IPS-11a (cell line): Measurements from ENCODE around the gene ANKZF1.
"Not testable (repeated sequence)": the region's sequence is repeated elsewhere in the genome, so short reads cannot be mapped to it uniquely, and the experiment has no call there.

Experiments used
- H3K4me3 ChIP-seq: one replicate; pipeline ENCODE4 v1.5.1; 2013; ENCODE audit warnings: low read depth, low read length, control low read depth

Gene ANKZF1, protein sequence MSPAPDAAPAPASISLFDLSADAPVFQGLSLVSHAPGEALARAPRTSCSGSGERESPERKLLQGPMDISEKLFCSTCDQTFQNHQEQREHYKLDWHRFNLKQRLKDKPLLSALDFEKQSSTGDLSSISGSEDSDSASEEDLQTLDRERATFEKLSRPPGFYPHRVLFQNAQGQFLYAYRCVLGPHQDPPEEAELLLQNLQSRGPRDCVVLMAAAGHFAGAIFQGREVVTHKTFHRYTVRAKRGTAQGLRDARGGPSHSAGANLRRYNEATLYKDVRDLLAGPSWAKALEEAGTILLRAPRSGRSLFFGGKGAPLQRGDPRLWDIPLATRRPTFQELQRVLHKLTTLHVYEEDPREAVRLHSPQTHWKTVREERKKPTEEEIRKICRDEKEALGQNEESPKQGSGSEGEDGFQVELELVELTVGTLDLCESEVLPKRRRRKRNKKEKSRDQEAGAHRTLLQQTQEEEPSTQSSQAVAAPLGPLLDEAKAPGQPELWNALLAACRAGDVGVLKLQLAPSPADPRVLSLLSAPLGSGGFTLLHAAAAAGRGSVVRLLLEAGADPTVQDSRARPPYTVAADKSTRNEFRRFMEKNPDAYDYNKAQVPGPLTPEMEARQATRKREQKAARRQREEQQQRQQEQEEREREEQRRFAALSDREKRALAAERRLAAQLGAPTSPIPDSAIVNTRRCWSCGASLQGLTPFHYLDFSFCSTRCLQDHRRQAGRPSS

GRCh38 chr2:219229305-219230058 is at the start of gene ANKZF1, which contains the start of gene ATG9A:
Gene ANKZF1, plus strand, starts transcription at chr2:219229806. Its CDS starts 452 bp downstream, at chr2:219230258.
Gene ATG9A, minus strand, starts transcription at chr2:219229636. Its CDS starts 1,612 bp downstream, at chr2:219228024.
- H3K4me3 ChIP-seq, result peak within 1 kb of the TSS; percentile 94

DNA sequence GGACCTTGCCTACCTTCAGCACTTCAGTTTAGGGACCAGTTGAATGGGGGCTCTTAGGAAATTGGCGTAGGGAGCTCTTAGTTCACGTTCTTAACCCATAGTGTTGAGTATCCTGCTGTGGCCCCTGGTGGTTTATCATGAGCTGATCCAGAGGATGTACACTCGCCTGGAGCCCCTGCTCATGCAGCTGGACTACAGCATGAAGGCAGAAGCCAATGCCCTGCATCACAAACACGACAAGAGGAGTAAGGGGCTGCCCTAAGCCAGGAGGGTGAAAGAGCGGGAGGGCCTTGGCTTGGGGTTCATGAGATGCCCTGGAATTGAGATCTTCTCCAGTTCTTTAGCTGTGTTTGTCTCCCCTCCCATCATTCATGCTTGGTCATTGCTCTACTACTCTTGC is 48.6 kb upstream of the ANKZF1 start:
- H3K4me3 ChIP-seq, result no peak overlapping the region

GRCh38 chr2:219181531-219181930 is 48.1 kb upstream of the ANKZF1 start:
- H3K4me3 ChIP-seq, result no peak overlapping the region

GRCh38 chr2:219182331-219183150 is 47.1 kb upstream of the ANKZF1 start:
- H3K4me3 ChIP-seq, result no peak overlapping the region

- no peak overlapping the region for H3K4me3 ChIP-seq
Observed at GRCh38 chr2:219183151-219183772, 46.3 kb upstream of the ANKZF1 start.

DNA sequence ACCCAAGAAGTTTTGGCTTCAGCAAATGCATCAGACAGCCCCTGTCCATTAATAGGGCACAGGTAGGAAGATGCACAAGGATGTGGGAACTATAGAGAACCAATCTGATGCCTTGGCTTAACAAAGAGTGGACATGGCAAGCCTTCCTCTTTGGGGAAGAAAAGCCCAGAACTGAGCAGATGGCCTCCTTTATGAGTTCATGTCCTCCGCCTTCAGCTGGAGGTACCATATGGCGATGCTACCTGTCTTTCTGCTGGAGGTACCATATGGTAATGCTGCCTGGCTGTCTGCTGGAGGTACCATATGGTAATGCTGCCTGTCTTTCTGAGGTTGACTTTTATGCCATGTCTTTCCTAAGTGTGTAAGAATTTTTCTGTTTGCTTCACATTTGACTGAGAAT is 45.5 kb upstream of the ANKZF1 start:
- no peak overlapping the region for H3K4me3 ChIP-seq

DNA sequence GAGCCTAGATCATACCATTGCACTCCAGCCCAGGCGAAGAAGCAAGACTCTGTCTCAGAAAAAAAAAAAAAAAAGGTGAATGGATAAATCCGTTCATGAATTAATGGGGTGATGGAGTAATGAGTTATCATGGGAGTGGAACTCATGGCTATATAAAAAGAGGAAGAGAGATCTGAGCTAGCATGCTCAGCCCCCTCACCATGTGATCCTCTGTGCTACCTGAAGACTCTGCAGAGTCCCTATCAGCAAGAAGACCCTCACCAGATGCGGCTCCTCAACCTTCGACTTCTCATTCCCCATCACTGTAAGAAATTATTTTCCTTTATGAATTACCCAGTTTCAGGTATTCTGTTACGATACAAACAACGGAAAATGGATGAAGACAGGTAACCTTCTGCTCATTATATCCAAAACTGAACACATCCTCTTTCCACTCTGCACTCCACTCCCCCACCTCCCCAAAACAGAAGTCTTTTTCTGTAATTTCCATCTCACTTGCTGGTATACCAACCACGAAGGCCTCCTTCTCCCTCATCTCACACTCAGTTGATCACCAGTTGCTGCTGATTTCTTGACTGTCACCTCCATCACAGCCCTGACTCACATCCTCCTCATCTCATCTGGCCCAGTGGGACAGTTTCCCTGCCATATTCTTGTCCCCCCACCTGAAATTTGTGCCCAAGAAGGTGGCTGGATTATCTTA is 42.7 kb upstream of the ANKZF1 start:
- no peak overlapping the region for H3K4me3 ChIP-seq

- H3K4me3 ChIP-seq, result no peak overlapping the region
Observed at GRCh38 chr2:219197388-219197787, 32.2 kb upstream of the ANKZF1 start.

DNA sequence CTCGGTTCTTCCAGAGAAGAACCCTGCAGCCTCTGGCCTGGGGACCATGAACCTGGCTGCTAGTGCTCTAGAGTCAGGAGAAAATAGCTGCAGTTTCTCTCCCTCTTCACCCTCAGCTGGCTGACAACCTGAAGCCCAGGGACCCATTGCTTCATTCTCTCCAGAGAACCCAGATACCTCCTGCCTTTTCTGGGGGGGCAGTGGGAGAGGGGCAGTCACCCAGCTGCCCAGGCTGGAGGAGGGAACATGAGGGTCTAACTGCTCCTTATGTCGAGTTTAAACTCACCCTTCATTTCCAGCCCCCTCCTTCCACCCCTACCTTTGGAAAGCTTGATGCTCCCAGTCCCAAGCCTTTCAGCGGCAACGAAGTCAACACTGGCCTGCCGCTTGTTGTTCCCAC is 30.6 kb upstream of the ANKZF1 start:
- no peak overlapping the region for H3K4me3 ChIP-seq

DNA sequence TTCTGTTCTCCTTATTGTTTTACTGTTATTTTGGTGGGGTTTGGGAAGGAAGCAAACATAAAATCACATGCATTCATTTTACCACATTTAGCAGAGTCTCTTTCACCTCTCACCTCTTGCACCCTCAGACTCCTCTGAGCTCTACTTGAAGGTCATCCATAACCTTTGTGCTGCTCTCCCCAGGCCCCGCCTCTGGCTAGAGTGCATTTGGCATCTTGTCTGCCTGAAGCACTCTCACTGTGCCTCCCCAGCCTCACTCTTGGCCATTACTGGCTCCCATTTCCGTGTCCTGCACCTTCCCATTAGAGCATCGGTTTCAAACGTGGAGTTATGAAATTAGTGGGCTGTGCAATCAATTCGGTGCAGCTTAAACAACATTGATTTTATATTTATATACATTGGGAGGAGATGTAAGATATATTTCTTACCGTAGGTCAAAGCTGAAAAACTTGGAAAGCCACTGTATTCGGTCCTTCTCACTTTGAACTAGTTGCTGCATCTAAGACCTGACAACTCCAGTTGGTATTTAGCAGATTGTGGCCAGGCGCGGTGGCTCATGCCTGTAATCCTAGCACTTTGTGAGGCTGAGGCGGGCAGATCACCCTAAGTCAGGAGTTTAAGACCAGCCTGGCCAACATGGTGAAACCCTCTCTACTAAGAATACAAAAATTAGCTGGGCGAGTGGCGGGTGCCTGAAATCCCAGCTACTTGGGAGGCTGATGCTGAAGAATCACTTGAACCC is 30.0 kb upstream of the ANKZF1 start:
- H3K4me3 ChIP-seq, result no peak overlapping the region

DNA sequence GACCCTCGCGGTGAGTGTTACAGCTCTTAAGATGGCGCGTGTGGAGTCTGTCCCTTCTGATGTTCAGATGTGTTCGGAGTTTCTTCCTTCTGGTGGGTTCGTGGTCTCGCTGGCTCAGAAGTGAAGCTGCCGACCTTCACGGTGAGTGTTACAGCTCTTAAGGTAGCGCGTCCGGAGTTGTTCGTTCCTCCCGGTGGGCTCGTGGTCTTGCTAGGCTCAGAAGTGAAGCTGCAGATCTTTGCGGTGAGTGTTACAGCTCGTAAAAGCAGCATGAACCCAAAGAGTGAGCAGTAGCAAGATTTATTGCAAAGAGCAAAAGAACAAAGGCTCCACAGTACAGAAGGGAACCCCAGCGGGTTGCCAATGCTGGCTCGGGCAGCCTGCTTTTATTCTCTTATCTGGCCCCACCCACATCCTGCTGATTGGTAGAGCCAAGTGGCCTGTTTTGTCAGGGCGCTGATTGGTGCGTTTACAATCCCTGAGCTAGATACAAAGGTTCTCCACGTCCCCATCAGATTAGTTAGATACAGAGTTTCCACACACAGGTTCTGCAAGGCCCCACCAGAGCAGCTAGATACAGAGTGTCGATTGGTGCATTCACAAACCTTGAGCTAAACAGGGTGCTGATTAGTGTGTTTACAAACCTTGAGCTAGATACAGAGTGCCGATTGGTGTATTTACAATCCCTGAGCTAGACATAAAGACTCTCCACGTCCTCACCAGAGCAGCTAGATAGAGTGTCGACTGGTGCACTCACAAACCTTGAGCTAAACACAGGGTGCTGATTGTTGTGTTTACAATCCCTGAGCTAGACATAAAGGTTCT is 28.9 kb upstream of the ANKZF1 start:
- H3K4me3 ChIP-seq, result not testable (repeated sequence)

GRCh38 chr2:219201331-219201730 is 28.3 kb upstream of the ANKZF1 start:
- H3K4me3 ChIP-seq, result not testable (repeated sequence)

GRCh38 chr2:219204425-219205164 is 25.0 kb upstream of the ANKZF1 start:
- H3K4me3 ChIP-seq, result no peak overlapping the region

- no peak overlapping the region for H3K4me3 ChIP-seq
Observed at GRCh38 chr2:219205165-219205538, 24.5 kb upstream of the ANKZF1 start.

- peak overlapping the region; percentile 73 for H3K4me3 ChIP-seq
Observed at GRCh38 chr2:219205981-219206327, 23.7 kb upstream of the ANKZF1 start.

DNA sequence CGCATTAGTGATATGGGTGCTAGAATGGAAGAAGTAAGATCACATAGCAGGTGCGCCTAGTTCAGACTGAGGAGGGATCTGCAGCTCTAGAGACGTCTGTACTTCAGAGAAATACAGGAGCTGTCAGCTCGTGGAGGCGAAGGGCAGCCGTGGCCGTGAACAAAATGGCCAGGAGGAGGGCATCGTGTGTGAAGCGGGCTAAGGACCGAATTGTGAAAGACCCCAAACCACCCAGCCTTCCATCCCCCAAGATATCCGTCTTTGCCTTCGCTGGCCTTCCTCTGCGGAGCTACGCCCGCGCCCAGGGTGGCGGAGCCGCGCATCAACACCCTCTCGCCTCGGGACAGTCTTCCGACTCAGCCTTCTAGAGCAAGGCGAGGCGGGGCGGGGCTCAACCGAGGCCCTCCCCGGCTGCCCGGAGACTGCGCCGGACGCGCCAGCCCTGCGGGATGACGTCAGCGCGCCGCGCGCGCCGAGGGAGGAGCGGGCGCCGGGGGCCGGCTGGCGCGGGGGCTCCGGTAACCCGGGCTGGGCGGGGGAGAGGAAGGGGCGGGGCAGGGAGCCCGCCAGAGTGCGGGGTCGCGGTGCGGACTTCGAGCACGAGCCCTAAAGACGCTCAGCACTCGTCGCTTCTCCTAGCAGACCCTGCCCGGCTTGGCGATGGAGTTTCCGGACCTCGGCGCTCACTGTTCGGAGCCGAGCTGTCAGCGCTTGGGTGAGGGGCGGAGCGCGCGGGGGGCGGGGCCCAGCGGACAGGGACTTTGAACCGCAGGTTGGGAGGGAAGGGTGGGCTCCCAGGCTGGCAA is 23.1 kb upstream of the ANKZF1 start, which contains the start of gene ZFAND2B:
ZFAND2B (plus strand) TSS at position 455 of the 806 bp plus-strand sequence; CDS start at position 661, 206 bp downstream.
- H3K4me3 ChIP-seq, result peak within 1 kb of the TSS; percentile 73
